H1 (cell line): Measurements from ENCODE around the gene PSMF1. TPM values are rescaled to one million over a fixed set of nuclear protein-coding genes. Genes with fewer than 3 reads are reported as not detected.

Source experiments
- CTCF ChIA-PET: fragments of 300-600 bp; sonication (Branson Sonifier 250); formaldehyde crosslinking; loops from one replicate; lab custom pipeline; 2021; ENCODE audit not compliant: partially characterized antibody; lab: Charles Lee
- POLR2A ChIA-PET: fragments of 300-600 bp; sonication (Branson Sonifier 250); formaldehyde crosslinking; loops from one replicate; lab custom pipeline; 2021; ENCODE audit warnings: inconsistent platforms; ENCODE audit not compliant: partially characterized antibody; lab: Charles Lee
- DNase-seq, 2 experiments: peaks; one replicate each; pipeline versions ENCODE4 v3.0.0 to v3.0.0-alpha.2; 2010 to 2022; ENCODE audit warnings: low spot score in 2 of 2, low read depth in 1 of 2, mixed read lengths in 1 of 2
- FAIRE-seq: peaks from 2 replicates; lab custom pipeline; 2011; peaks lifted over from hg19 to GRCh38; lab: Jason Lieb, UNC
- H2AFZ ChIP-seq: 2 replicates; pipeline ENCODE4 v1.8.1; 2012; ENCODE audit warnings: low read length, inconsistent platforms
- H2AK5ac ChIP-seq: 2 replicates; pipeline ENCODE4 v1.6.1; 2013; ENCODE audit warnings: low read depth, low read length
- H2BK120ac ChIP-seq: replicated peaks from 2 replicates; pipeline ENCODE3; 2013; ENCODE audit warnings: low read depth, low read length, inconsistent platforms
- H2BK12ac ChIP-seq: 2 replicates; pipeline ENCODE4 v1.6.1; 2013; ENCODE audit warnings: low read depth, low read length
- H2BK15ac ChIP-seq: 2 replicates; pipeline ENCODE4 v1.6.1; 2013; ENCODE audit warnings: low read length
- H2BK20ac ChIP-seq: 2 replicates; pipeline ENCODE4 v1.6.1; 2013; ENCODE audit warnings: low read length
- H2BK5ac ChIP-seq: 2 replicates; pipeline ENCODE4 v1.6.1; 2013; ENCODE audit warnings: low read depth, low read length
- H3K14ac ChIP-seq: 2 replicates; pipeline ENCODE4 v1.6.1; 2013; ENCODE audit warnings: inconsistent platforms; ENCODE audit not compliant: insufficient read length
- H3K18ac ChIP-seq: 2 replicates; pipeline ENCODE4 v1.6.1; 2013; ENCODE audit warnings: low read length; ENCODE audit errors: extremely low read depth
- H3K23ac ChIP-seq: 2 replicates; pipeline ENCODE4 v1.6.1; 2013; ENCODE audit warnings: inconsistent platforms; ENCODE audit not compliant: insufficient read length
- H3K23me2 ChIP-seq: 2 replicates; pipeline ENCODE4 v1.6.1; 2013; ENCODE audit warnings: low read depth, low read length
- H3K27ac ChIP-seq: 2 replicates; pipeline ENCODE4 v1.6.1; 2011; ENCODE audit warnings: low read depth, low read length, inconsistent platforms
- H3K27me3 ChIP-seq, 4 experiments: replicated peaks in 1 of 4; 1 replicate in 1 of 4; 2 replicates in 3 of 4; pipeline versions ENCODE4 v1.6.1 to v1.8.1; 2011 to 2013; ENCODE audit warnings: low read length in 3 of 4, mild to moderate bottlenecking in 3 of 4, inconsistent platforms in 2 of 4, mixed read lengths in 2 of 4, moderate library complexity in 1 of 4; ENCODE audit not compliant: control insufficient read depth in 3 of 4, insufficient read depth in 3 of 4; ENCODE audit errors: extremely low read depth in 1 of 4
- H3K36me3 ChIP-seq, 4 experiments: 2 replicates each; pipeline versions ENCODE4 v1.6.1 to v1.8.1; 2011 to 2013; ENCODE audit warnings: mild to moderate bottlenecking in 4 of 4, low read length in 3 of 4, moderate library complexity in 2 of 4, control low read depth in 1 of 4, inconsistent platforms in 1 of 4; ENCODE audit not compliant: insufficient read depth in 4 of 4, control insufficient read depth in 2 of 4
- H3K4ac ChIP-seq: replicated peaks from 2 replicates; pipeline ENCODE3; 2013; ENCODE audit warnings: low read length, low read depth, mixed read lengths, inconsistent platforms; ENCODE audit not compliant: insufficient read length
- H3K4me1 ChIP-seq, 4 experiments: replicated peaks in 1 of 4; 1 replicate in 1 of 4; 2 replicates in 3 of 4; pipeline versions ENCODE4 v1.6.1 to v1.8.1; 2011 to 2013; ENCODE audit warnings: low read length in 3 of 4, inconsistent platforms in 2 of 4, mixed read lengths in 1 of 4; ENCODE audit not compliant: insufficient read depth in 4 of 4, control insufficient read depth in 3 of 4
- H3K4me2 ChIP-seq, 2 experiments: 2 replicates each; pipeline versions ENCODE4 v1.6.1 to v1.8.1; 2011 to 2013; ENCODE audit warnings: low read depth in 2 of 2, low read length in 2 of 2, control low read depth in 1 of 2, inconsistent platforms in 1 of 2, mild to moderate bottlenecking in 1 of 2; ENCODE audit not compliant: insufficient read depth in 1 of 2
- H3K4me3 ChIP-seq, 4 experiments: fragments of 200-600, 300-600 bp in 1 of 4; sonication (generic), shearing (Covaris generic), sonication (Bioruptor Twin) in 1 of 4; 2 replicates each; pipeline versions ENCODE4 v1.5.1 to v1.8.1; 2011 to 2016; ENCODE audit warnings: low read length in 4 of 4, low read depth in 3 of 4, control low read depth in 2 of 4, inconsistent platforms in 2 of 4, mild to moderate bottlenecking in 2 of 4, mixed read lengths in 1 of 4, moderate library complexity in 1 of 4; ENCODE audit not compliant: insufficient read depth in 2 of 4; ENCODE audit errors: extremely low read depth in 1 of 4
- H3K56ac ChIP-seq: replicated peaks from 2 replicates; pipeline ENCODE3; 2013; ENCODE audit warnings: low read depth, mild to moderate bottlenecking, mixed read lengths, low read length, inconsistent platforms; ENCODE audit not compliant: insufficient read length
- H3K79me1 ChIP-seq: 2 replicates; pipeline ENCODE4 v1.6.1; 2013; ENCODE audit warnings: low read depth, low read length, control low read depth
- H3K79me2 ChIP-seq, 2 experiments: 2 replicates each; pipeline versions ENCODE4 v1.6.1 to v1.8.1; 2012 to 2013; ENCODE audit warnings: low read length in 2 of 2, mild to moderate bottlenecking in 2 of 2, inconsistent platforms in 1 of 2; ENCODE audit not compliant: insufficient read depth in 2 of 2, control insufficient read depth in 1 of 2
- H3K9ac ChIP-seq, 4 experiments: replicated peaks in 1 of 4; 1 replicate in 1 of 4; 2 replicates in 3 of 4; pipeline versions ENCODE4 v1.6.1 to v1.8.1; 2011 to 2013; ENCODE audit warnings: low read depth in 3 of 4, low read length in 3 of 4, control low read depth in 2 of 4, mild to moderate bottlenecking in 2 of 4, moderate library complexity in 2 of 4, inconsistent platforms in 1 of 4; ENCODE audit errors: extremely low read depth in 1 of 4
- H3K9me3 ChIP-seq, 2 experiments: 2 replicates each; pipeline versions ENCODE4 v1.6.1 to v1.8.1; 2012 to 2013; ENCODE audit warnings: mild to moderate bottlenecking in 2 of 2, moderate library complexity in 2 of 2, control low read depth in 1 of 2, inconsistent platforms in 1 of 2, low read depth in 1 of 2, low read length in 1 of 2, mixed read lengths in 1 of 2; ENCODE audit not compliant: insufficient read depth in 2 of 2
- H4K20me1 ChIP-seq, 2 experiments: replicated peaks in 1 of 2; 2 replicates each; pipeline versions ENCODE3 to v1.8.1; 2011 to 2013; ENCODE audit warnings: inconsistent platforms in 2 of 2, low read length in 2 of 2, mild to moderate bottlenecking in 1 of 2; ENCODE audit not compliant: insufficient read depth in 2 of 2, control insufficient read depth in 1 of 2
- H4K5ac ChIP-seq: 2 replicates; pipeline ENCODE4 v1.6.1; 2013; ENCODE audit warnings: low read length, low read depth, mixed read lengths, inconsistent platforms; ENCODE audit not compliant: insufficient read length
- H4K8ac ChIP-seq: 2 replicates; pipeline ENCODE4 v1.8.0; 2013; ENCODE audit warnings: mild to moderate bottlenecking, moderate library complexity, low read length, inconsistent platforms; ENCODE audit not compliant: insufficient read depth; ENCODE audit errors: extremely low read depth
- H4K91ac ChIP-seq: replicated peaks from 2 replicates; pipeline ENCODE3; 2013; ENCODE audit warnings: low read length, mixed read lengths, inconsistent platforms; ENCODE audit not compliant: insufficient read length
- ASH2L ChIP-seq: fragments of 200-600, 300-600 bp; sonication (generic); IDR thresholded peaks from one replicate; pipeline ENCODE4 v1.7.1; 2017; ENCODE audit warnings: low read length
- CBX8 ChIP-seq: fragments of 300-800, 300-1000 bp; sonication (generic); IDR thresholded peaks from 2 replicates; pipeline ENCODE4 v1.7.1; 2016; ENCODE audit warnings: low read depth, low read length, borderline replicate concordance
- EGR1 ChIP-seq: IDR thresholded peaks from 2 replicates; pipeline ENCODE4 v1.6.1; 2011; ENCODE audit warnings: low read depth, low read length, borderline replicate concordance
- GTF2F1 ChIP-seq: IDR thresholded peaks from 2 replicates; pipeline ENCODE4 v1.6.1; 2012; ENCODE audit warnings: low read depth, low read length, improper control_type of control experiment, borderline replicate concordance
- HDAC2 ChIP-seq, 2 experiments: fragments of 300-600 bp in 1 of 2; sonication (generic) in 1 of 2; IDR thresholded peaks; 2 replicates each; pipeline ENCODE4 v1.6.1; 2011 to 2012; ENCODE audit warnings: low read depth in 2 of 2, low read length in 2 of 2, mild to moderate bottlenecking in 2 of 2, moderate library complexity in 2 of 2, borderline replicate concordance in 1 of 2, inconsistent platforms in 1 of 2
- POU5F1 ChIP-seq: IDR thresholded peaks from 2 replicates; pipeline ENCODE4 v1.6.1; 2011; ENCODE audit warnings: low read depth, mild to moderate bottlenecking, low read length, moderate library complexity
- RFX5 ChIP-seq: IDR thresholded peaks from 2 replicates; pipeline ENCODE4 v1.6.1; 2011; ENCODE audit warnings: low read depth, low read length, improper control_type of control experiment, borderline replicate concordance
- RNF2 ChIP-seq: fragments of 200-900, 300-1000 bp; sonication (generic); IDR thresholded peaks from 2 replicates; pipeline ENCODE4 v1.7.1; 2016; ENCODE audit warnings: borderline replicate concordance, low read depth, mild to moderate bottlenecking, antibody characterized with exemption, low read length; ENCODE audit not compliant: poor library complexity, severe bottlenecking; ENCODE audit errors: missing control alignments
- SIRT6 ChIP-seq: IDR thresholded peaks from one replicate; pipeline ENCODE4 v1.7.1; 2012; ENCODE audit warnings: low read length, inconsistent platforms
- SRF ChIP-seq: IDR thresholded peaks from 2 replicates; pipeline ENCODE4 v1.6.1; 2011; ENCODE audit warnings: mild to moderate bottlenecking, low read depth, low read length, moderate library complexity
- SUZ12 ChIP-seq: fragments of 200-600 bp; sonication (generic); IDR thresholded peaks from 2 replicates; pipeline ENCODE4 v1.6.1; 2012; ENCODE audit warnings: mild to moderate bottlenecking, inconsistent platforms, low read length, moderate library complexity, mixed read lengths
- TAF7 ChIP-seq: optimal IDR thresholded peaks from 2 replicates; pipeline ENCODE3; 2011; ENCODE audit warnings: low read depth, mild to moderate bottlenecking, inconsistent platforms, low read length, moderate library complexity, borderline replicate concordance
- TCF12 ChIP-seq: IDR thresholded peaks from 2 replicates; pipeline ENCODE4 v1.6.1; 2011; ENCODE audit warnings: low read depth, mild to moderate bottlenecking, low read length
- WGBS, 2 experiments: shearing (Covaris generic) in 1 of 2; methylation state at CpG; one replicate each; pipeline versions ENCODE4 v1.1.6 to v1.1.7; 2013 to 2015; ENCODE audit warnings: low lambda C conversion rate in 2 of 2, mixed read lengths in 2 of 2, inconsistent platforms in 1 of 2, low coverage in 1 of 2, missing lambda C conversion rate in 1 of 2; ENCODE audit not compliant: insufficient replicate concordance in 2 of 2, insufficient coverage in 1 of 2, insufficient read length in 1 of 2; ENCODE audit errors: extremely low coverage in 1 of 2, missing lambda C conversion rate in 1 of 2; 5-methylcytosine and 5-hydroxymethylcytosine counted together
- polyA plus RNA-seq, 7 experiments: library from polyadenylated mRNA; depleted of rRNA in 3 of 7; stranded (reverse) in 5 of 7; unstranded in 2 of 7; fragments of >200 nt in 5 of 7; fragments of 200-250 nt in 2 of 7; gene quantifications; 1 replicate in 5 of 7; 2 replicates in 1 of 7; 4 replicates in 1 of 7; pipeline versions ENCODE4 v1.2.1 to v1.2.3, GENCODE V29; 2011 to 2013; ENCODE audit warnings: missing spikeins in 2 of 7, mixed read lengths in 2 of 7
- total RNA-seq: library from RNA; stranded (reverse); fragmentation: NEBNext Ultra II Directional; extraction: Animal tissue kit (Norgen Biotek cat#: 25700); gene quantifications from 2 replicates; pipeline ENCODE4 v1.2.1, GENCODE V29; 2021

Gene PSMF1
- total and polyA plus RNA-seq, 2 of the 8 experiments (the other 6 are each of a cell fraction or from before 2014, with no cell fraction given): 106 to 159 TPM

- FAIRE-seq: no peak
- Histone ChIP-seq H3K36me3 (no peaks in the 10 kb centered on the region), H3K4me2 (no peak within 1 kb of the TSS), H3K27ac (no peak within 1 kb of the TSS), H2BK20ac (no peak within 1 kb of the TSS; the same call in 1 of the 2 replicates), H3K56ac (no peak within 1 kb of the TSS), H4K8ac (no peak within 1 kb of the TSS), H4K5ac (no peak within 1 kb of the TSS), H3K4me3 (no peak within 1 kb of the TSS), H3K23me2 (no peaks in the 10 kb centered on the region), H3K4ac (no peak within 1 kb of the TSS), H2BK15ac (no peak within 1 kb of the TSS), H2BK12ac (no peak within 1 kb of the TSS), H2AK5ac (no peak within 1 kb of the TSS), H3K23ac (no peak within 1 kb of the TSS), H3K9me3 (no peaks in the 10 kb centered on the region), H2AFZ (no peak within 1 kb of the TSS), H4K20me1 (no peaks in the 10 kb centered on the region), H3K79me2 (no peaks in the 10 kb centered on the region), H2BK5ac (no peak within 1 kb of the TSS), H4K91ac (no peak within 1 kb of the TSS), H3K4me1 (no peaks in the 10 kb centered on the region), H3K27me3 (no peaks in the 10 kb centered on the region; a peak in 2 of 7 replicates), H3K14ac (no peak within 1 kb of the TSS), H3K9ac (no peak within 1 kb of the TSS), H3K79me1 (no peaks in the 10 kb centered on the region), H2BK120ac (no peak within 1 kb of the TSS), H3K18ac (no peak within 1 kb of the TSS)
- WGBS, 2 experiments: 86% methylated on average over 5 of the region's 5 CpGs; no CpG with 5 or more reads in 1 of the 2 experiments
- no peak for DNase-seq
- POLR2A ChIA-PET: no interaction called here
- CTCF ChIA-PET: interaction anchor here (11.9 kb wide), 1 partner anchor 25 kb away, joined by 101 read pairs; no protein-coding TSS in a partner anchor
- TF ChIP-seq EGR1: no peak
- TF ChIP-seq RNF2: no peak
- TF ChIP-seq HDAC2 (IDR thresholded peaks at IDR 0.05; ENCODE audit: borderline replicate concordance in 1 of 2, low read depth in 2 of 2, low read length in 2 of 2): no peak
- no peak for TF ChIP-seq SUZ12
- no peak for TF ChIP-seq TCF12
- TF ChIP-seq POU5F1: no peak
- TF ChIP-seq ASH2L: no peak
- no peak for TF ChIP-seq SIRT6
- TF ChIP-seq GTF2F1: no peak
- TF ChIP-seq TAF7: no peak
- no peak for TF ChIP-seq RFX5
- TF ChIP-seq SRF: no peak
- no peak for TF ChIP-seq CBX8
Observed at GRCh38 chr20:1202762-1203504, 84.5 kb downstream of the PSMF1 start, which contains the start of gene C20orf202. TSS of gene C20orf202 (plus strand) at chr20:1203454. CDS start at chr20:1203586, 132 bp downstream.
